GM13977 (cell line): ENCODE results near the gene TMEM252.

Experiments
- DNase-seq: peaks from one replicate; pipeline ENCODE4 v3.0.0; 2012; ENCODE audit warnings: low spot score
- in situ Hi-C: fragments of 300-500 bp; cut with MboI; formaldehyde crosslinking; loops from one replicate; pipeline ENCODE4 v1.12.0; 2022; ENCODE audit warnings: low sequenced_read_pairs, low pct_unique_long_range_greater_than_20kb, mixed read lengths, inconsistent platforms; ENCODE audit not compliant: unreplicated experiment
- TF ChIP-seq, protein P1 (sequence below): IDR thresholded peaks from 2 replicates; pipeline ENCODE4 v1.5.1; 2012; ENCODE audit warnings: mild to moderate bottlenecking, control low read depth; ENCODE audit not compliant: insufficient read depth; ENCODE audit errors: extremely low read depth, missing control alignments

TMEM252 gene

DNA sequence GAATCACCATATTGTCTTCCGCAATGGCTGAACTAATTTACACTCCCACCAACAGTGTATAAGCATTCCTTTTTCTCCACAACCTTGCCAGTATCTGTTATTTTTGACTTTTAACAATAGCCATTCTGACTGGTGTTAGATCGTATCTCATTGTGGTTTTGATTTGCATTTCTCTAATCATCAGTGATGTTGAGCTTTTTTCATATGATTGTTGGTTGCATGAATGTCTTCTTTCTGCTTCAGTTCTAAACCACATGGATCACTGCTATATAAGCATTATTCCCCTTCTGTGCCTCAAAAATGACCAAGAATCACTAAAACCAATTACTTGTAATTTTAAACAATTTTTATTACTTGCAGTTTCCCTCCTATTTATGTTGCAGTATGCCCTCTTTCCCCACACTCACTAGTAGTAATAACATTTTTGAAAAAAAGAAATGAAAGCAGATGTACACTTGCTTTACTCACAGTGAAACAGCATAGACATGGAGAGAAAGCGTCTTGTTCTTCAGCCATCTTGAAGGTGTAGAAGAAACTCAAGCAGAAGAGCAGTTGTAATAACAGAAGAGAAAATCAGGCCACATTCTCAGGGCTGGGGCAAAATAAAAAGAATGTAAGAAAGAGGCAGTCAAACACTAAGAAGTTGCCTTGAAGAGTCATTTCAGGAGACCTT is 4.5 kb upstream of the TMEM252 start:
- DNase-seq = peak; percentile 15
- in situ Hi-C loops = no loop called here
- TF ChIP-seq, protein P1, sequence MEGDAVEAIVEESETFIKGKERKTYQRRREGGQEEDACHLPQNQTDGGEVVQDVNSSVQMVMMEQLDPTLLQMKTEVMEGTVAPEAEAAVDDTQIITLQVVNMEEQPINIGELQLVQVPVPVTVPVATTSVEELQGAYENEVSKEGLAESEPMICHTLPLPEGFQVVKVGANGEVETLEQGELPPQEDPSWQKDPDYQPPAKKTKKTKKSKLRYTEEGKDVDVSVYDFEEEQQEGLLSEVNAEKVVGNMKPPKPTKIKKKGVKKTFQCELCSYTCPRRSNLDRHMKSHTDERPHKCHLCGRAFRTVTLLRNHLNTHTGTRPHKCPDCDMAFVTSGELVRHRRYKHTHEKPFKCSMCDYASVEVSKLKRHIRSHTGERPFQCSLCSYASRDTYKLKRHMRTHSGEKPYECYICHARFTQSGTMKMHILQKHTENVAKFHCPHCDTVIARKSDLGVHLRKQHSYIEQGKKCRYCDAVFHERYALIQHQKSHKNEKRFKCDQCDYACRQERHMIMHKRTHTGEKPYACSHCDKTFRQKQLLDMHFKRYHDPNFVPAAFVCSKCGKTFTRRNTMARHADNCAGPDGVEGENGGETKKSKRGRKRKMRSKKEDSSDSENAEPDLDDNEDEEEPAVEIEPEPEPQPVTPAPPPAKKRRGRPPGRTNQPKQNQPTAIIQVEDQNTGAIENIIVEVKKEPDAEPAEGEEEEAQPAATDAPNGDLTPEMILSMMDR = no peak

DNA sequence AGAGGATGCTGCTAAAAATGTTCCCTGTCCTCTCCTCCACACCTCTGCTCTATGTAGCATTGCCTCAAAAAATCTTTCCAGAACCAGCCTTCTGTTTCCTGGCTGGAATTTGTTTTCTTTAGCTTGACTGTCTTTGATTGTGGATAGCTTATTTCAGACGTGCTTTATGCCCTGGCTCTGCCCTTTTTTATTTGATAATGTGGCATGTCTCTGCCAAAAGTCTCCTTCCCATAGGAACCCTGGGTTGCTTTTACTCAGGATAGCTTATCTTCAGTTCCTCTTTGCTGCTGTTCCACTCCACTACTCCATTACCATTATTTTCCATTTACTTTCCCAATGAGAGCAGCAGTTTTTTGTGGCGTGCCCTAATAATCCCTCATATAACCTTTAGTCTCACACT is 885 bp upstream of the TMEM252 start:
- TF ChIP-seq, protein P1 = no peak
- in situ Hi-C loops = no loop called here
- DNase-seq = no peak

DNA sequence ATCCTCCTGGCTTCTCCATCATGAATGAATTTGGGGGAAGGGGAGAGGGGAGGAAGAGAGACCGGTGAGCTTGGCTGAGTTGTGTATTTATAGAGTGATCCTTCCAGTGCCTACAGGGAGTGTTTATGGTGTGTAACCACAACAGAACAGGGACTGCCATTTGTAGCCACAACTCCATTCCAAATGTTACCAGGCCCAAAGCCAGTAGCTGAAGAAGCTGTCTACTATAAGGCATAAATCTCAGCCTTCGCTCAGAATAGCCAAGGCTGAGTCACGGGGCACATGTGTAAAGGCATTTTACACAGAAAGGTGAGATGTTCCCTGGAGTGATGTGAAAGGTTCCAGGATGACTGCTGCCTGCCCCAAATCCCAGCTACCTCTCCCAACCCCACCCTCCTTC is 2.5 kb downstream of the TMEM252 start:
- in situ Hi-C loops = no loop called here
- DNase-seq = no peak
- TF ChIP-seq, protein P1 = no peak

DNA sequence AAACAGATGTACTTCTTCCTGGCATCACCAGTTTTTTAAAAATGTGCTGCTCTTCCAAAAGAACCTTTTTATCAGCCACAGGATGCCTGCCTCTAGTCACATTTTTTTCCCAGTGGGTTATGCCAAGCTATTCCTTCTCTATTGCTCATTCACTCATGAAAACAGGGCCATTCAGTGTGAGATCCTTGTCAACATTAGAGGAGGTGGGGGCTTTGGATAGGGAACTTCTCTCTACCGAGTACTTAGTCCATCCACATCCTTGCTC is 3.1 kb downstream of the TMEM252 start:
- in situ Hi-C loops = no loop called here
- DNase-seq = no peak
- TF ChIP-seq, protein P1 = no peak

DNA sequence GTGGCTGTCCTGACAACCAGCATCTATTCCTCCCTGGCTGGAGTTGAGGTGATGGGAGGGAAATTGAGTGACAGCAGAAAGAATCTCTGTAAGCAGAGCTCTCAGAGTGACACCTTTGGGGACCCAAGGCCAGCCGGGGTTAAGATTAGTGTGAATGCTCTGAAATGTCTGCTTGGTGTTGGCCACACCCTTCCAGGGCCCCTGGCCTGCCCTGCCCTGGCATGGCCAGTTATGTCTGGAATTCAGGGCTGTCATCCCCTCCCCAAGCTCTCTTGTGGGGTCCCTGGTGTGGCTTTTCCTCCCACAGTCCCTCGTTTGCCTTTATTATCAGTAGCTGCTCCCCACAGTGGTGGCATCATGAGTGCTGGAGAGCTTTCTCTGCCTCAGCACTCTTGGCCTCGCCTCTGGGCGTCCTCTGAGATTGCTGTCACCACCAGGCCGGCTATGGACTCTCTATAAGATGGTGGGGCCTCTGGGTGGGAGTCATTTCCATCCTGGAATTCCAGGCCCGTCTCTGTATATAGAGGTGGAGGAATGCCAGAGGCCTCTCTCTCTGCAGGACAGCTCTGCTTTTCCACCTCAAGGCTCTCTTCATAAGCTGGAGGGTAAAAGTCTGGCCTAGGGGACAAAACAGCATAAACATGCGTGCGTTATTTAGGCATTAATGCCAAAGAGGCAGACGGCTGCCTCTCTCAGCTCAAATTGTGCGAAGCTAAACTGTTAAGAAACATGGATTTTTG is 3.6 kb downstream of the TMEM252 start:
- in situ Hi-C loops = no loop called here
- DNase-seq = no peak

DNA sequence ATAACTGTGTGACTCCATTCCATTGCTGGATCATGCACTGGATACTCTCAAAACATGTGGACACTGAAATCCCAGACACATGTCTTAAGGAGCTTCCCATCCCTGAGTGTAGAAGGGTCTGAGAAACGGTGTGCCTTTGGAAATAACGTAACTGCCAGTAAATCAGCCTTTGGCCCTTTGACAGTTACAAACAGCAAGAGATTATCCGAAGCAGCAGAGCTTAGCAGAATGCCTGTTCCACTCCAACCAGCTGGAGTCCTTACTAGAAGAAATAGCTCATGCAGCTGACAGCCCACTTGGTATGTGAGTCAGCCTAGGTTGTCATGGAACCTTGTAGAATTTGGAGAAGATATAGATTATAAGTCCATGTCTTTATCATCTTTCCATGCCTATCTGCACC is 7.0 kb downstream of the TMEM252 start:
- TF ChIP-seq, protein P1 = no peak
- no peak for DNase-seq
- in situ Hi-C loops = no loop called here

More for the DNA sequence above, 3.6 kb downstream of the TMEM252 start:
- TF ChIP-seq, protein P1 = no peak
